NCI-H446 (cell line): ENCODE results near the gene ACTL8.

Source experiments
- DNase-seq, 2 experiments: peaks; one replicate each; lab custom pipeline; 2025; lab: John Stamatoyannopoulos, UW

ACTL8 gene, protein sequence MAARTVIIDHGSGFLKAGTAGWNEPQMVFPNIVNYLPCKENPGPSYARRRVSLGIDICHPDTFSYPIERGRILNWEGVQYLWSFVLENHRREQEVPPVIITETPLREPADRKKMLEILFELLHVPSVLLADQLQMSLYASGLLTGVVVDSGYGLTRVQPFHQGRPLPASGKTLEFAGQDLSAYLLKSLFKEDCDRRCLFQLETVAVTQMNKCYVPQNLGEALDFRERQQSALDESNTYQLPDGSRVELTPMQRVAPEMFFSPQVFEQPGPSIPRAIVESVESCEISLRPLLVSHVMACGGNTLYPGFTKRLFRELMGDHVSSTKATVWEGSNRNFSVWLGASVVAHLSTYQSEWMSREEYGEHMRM

DNA sequence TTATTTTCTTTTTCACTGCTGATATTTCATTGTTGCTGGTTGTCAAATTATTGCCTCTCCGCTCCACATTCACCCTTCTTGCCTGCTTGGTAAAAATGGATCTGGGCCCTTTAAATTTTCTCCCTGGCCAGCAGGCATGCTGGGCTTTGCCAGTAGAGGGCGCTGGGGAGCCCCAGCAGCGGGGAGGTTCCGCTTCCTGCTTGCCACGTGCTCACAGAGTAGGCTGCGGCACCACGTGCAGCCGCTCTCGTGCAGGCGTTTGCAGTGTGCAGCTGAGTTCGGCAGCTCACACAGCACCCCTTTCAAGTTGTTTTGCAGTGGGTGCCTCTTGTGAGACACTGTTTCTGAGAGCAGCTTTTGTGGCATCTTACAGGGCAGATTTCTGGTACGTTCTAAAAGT, at the start of gene ACTL8:
Gene ACTL8 (plus strand): TSS at position 214 of the 400 bp plus-strand sequence. CDS start 67,676 bp downstream, outside the sequence.
- no peak for DNase-seq

DNA sequence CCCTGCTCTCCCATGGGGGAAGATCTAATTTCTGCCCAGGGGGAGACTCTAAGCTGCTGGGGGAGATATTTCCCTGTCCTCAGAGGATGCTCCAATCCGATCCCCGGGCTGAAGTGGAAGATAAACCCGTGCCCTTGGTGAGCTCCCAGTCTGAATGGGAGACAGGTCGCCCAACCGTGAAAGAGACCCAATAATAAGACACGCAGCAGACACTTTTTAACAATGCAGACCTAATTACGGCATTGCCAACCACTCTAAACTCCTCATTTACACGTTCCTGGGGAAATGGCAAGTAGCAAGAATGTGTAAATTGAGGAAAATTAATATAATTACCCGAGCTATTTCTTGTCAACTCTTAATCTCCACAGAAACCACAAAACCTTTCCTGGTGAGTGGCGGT, 48.7 kb upstream of the ACTL8 start:
- no peak for DNase-seq

DNA sequence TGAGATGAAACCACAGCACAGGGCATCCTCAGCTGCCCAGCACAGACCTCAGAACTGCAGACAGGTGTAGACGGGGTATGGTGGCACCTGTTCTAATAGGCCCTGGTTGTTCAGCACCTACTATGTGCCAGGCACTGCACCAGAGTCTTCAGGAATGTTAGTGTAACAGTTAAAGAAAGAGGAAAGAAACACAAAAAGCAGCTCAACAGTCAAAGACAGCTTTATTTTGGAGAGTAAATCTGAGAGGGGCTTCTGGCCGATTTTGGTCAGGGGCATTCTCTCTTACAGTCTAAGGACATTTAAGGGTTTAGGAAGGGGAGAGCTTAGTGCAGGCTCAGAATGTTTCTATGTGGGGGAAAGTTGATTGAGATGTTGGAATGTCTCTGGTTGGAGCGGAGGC, 45.2 kb upstream of the ACTL8 start:
- no peak for DNase-seq

DNA sequence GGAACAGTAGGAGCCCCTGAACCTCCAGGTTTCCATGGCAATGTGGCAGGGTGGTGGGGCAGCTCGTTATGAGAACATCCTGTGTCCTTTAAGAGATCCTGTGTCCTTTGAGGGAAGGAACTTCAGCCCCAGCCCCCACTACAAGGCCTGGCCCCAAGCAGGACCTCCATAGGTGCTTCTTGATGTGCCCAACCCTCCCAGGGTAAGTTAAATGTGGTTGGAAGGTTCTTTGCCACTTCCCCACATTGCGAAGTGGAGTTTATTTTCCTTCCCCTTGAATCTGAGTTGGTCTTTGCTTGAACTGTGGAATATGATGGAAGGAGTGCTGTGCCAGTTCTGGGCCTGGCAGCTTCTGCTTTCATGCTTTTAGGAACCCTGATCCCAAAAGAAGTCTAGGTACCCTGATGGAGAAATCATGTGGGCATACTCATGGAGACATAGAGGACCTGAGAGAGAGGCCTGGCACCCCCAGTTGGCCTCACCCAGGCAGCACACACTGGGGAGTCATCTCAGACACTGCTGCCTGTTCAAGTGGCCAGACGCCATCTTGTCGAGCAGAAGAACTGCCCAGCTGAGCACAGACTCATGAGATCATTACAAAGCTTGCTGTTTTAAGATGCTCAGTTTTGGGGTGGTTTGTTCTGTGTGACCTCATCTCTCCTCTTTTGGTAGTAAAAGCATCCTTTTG, 44.1 kb upstream of the ACTL8 start:
- DNase-seq, result no peak

DNA sequence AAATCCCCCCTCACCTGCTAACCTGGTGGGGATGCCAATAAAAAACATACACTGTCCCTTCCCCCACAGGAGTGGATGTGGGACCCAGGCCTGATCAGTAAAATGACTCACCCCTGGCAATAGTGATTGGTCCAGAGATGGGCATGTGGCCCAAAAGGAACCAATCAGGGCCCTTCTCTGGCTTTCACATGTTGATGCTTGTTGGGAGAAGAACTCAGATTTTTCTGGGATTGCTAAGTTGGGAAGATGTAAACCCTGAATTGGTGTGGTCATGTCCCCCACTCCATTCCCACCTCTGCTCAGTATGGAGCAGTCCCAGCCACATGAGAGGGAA, 43.6 kb upstream of the ACTL8 start:
- no peak for DNase-seq

DNA sequence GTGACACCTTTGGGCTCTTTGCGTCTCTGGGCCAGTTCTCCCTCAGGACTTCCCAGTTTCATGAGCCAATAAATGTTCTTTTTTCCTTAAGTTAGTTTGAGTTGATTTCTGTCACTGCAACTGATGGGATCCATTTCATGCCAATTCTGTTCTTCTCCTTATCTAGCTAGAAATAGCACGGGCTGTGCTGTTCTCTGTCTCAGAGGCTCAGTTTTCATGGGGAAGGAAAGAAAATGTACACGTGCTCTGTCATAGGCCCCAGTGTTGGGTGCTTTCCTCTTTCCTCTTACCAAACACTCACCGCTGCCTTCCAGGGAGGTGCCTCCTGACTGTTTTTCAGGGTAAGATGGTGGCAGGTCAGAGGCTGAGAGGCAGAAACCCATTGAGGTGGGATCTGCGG, 43.2 kb upstream of the ACTL8 start:
- DNase-seq, result no peak

DNA sequence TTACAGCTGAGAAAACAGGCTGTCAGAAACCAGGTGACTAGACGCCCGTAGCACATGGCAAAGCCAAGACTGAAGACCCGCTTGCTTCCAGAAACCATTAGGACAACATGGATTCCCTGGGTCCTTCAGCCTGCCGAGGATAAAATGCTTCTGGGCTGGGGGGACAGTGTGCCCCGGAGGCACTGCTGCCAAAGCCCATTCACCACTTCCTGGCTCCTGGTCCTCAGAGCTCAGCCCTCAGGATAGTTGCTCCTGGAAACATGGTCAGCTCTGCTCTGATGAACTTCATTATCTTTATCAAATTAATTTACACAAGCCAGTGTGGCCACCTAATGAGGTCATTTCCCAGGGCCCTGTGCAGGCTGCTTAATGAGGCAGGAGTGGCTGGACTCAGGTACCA, 41.1 kb upstream of the ACTL8 start:
- DNase-seq, result no peak

DNA sequence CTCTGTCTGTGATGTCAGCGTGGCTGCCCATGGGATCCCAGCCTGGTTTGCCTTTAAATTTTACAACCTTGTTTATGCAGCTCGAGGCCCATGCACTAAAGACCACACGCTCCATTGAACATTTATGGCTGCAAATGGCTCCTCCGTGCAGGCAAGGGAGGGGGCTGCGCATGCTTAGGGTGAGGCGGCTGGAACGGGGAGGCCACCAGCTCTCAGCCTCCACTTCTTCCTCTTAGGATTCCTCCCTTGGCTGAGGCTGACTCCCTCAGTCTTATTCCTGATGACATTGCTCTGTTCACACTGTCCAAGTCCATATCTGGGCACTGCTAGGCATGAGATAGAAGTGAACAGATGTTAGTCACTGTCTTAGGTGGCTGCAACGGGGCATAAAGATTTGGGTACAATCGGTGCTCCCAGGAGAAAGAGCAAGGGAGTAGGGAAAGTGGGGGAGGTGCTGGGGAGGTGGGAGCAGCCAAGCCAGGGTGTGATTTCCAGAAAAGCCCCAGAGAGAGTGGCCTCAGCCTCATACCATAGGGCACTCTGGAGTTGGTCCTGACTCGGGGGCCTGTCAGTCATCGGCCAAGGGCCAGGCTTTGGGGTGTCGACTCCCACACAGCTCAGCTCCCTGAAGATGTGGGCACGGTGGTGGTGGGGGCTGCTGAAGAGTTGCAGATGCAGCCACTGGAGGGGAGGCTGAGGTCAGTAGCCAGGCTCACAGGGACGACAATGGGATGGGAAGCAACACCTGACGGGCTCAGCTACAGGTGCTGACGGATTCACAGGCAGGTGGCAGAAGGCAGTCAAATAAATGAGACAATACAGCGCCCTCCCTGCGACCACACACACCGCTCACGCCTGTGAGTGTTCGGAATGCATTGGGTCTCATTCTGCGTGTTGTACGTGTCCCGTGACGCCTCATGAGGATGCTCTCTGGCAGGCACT, 37.3 kb upstream of the ACTL8 start:
- no peak for DNase-seq

DNA sequence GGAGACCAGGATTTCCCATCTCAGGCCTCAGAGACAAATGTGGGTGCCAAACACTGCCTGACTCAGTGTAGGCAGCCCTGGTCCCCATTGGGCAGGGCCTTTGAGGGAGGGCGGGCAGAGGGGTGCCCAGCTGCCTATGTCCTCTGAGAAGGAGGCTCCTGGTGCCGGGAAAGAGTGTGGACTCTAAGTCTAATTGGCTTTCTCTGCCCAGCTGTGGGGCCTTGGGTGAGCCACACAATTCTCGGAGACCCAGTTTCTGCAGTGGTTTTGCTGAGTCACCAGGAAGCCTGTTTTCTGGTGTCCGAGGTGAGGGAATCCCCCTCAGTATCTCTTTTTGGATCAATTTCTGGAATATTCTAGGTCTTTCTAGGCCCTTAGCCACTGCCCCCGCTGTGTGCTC, 35.3 kb upstream of the ACTL8 start:
- no peak for DNase-seq

DNA sequence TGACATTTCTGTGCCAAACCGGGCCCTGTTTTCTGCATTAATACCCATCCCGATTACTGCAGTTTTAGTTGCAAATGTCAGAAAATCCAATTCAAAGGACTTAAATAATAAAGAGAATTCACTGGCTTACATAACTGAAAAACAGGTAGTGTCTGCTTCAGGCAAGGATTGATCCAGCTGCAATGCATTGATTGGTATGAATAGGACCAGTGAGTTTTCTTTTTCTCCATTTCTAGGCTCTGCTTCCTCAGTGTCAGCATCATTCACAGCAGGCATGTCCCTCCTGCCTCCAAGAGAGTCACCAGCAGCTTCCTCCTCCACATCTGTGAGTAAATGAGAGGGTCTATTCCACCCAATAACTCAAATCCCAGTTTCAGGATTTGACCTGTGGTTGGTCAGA, 33.7 kb upstream of the ACTL8 start:
- DNase-seq, result no peak

DNA sequence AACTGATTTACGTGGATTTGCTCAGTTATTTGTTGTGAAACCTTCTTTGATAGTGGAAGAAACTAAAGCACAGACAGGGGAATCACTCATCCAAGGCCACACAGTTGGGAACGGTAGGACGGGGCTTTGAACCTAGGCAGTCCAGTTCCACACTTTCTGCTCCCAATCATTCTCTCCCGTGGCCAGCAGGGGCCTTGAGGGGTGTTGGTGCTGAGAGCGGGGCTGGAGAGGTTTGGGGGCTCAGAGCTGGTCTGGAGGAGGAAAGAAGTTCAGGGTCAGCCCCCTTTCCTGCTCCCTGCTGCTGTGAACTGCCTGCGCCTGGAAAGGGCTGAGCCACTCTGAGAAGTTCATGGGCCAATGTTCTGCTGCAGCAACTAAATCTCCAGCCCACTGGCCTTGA, 31.4 kb upstream of the ACTL8 start:
- DNase-seq, result no peak

DNA sequence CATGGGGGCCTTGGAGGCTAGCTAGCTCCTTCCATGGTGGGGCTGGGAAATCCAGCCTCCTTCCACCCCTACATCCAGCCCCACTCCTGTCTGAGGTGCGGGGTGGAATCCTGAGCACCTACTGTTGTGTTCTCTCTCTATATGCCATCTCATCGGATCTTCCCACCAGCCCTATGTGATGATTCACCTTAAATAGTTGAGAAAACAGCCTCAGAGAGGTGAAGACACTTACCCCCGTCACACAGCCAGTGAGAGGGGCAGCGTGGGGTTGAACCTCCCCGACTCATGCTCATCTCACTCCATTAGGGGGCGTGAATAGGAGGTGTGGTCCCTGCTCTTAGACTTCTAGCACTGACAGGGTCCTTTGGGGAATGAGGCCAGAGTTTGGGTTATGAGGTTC, 31.0 kb upstream of the ACTL8 start:
- no peak for DNase-seq

DNA sequence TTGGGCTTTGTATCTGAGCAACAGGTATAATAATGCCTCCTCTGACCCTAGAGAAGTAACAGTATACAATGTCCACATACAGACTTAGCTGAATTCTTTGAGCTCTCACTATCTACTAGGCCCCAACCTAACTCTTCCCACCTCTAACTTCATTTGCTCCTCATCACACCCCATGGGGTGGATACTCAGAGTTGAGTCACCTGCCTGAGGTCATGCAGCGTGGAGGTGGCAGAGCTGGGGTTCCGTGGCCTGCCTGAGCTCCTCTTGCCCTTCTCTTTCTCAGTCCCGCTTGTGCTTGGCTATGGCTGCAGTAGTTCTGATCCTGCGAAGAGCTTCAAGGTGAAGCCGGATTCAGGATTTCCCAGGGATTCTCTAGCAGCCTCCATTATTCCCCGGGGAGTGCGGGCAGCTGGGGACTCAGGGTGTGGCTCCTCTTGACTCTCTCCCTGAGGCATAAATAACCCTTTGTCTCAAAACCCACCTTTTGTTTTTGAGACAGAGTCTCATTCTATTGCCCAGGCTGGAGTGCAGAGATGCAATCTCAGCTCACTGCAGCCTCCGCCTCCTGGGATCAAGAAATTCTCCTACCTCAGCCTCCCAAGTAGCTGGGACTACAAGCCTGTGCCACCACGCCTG, 29.9 kb upstream of the ACTL8 start:
- DNase-seq, result no peak

DNA sequence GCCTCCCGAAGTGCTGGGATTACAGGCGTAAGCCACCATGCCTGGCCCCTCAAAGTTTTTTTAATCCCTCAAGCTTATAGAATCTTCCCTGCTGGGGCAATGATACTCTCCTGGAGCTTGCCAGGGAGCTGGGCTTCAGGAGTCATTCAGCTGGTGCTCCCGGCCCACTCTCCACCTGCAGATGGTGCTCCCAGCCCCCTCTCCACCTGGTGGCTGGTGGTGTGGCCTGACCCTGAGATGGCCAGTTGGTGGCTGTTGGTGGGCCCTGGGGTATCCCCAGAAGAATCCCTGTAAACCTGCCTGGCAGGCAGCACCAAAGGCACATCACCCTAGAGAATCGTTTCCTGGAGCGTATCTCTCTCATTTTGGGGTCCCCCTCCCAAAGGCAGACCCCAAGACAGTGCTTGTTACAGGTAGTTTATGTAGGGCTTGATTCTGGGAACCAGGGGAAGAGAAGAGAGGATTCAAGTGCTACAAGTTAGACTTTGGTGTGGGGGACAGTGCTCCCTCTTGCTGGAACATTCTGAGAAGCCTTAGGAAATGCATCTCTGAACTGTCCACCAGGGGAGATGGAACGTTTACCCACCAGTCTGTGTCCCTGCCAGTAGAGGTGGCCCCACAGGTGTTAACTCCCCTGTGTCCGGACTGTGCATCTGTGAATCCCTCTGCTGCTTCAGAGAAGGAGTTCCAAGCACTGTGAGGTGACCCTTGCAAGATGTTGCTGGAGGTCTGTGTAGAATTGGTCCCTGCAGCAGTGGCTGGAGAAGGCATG, 29.1 kb upstream of the ACTL8 start:
- no peak for DNase-seq

DNA sequence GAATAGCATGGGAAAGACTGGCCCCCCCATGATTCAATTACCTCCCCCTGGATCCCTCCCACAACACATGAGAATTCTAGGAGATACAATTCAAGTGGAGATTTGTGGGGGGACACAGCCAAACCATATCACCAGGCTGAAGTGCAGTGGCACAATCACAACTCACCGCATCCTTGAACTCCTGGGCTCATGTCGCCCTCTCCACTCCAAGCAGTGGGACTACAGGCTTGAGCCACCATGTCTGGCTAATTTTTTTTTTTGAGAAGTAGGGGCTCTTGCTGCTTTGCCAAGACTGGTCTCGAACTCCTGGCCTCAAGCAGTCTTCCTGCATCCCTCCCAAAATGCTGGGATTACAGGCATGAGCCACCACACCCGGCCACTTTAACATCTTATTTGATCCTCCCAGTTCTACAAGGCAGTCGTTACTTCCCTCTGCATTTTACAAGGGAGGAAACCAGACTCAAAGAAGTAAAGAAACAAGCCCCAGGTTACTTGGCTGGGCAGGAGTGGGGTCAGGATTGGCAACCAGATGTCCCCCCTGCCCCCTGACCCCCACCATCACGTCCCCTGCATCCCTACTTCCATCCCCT, 26.9 kb upstream of the ACTL8 start:
- DNase-seq, result no peak

DNA sequence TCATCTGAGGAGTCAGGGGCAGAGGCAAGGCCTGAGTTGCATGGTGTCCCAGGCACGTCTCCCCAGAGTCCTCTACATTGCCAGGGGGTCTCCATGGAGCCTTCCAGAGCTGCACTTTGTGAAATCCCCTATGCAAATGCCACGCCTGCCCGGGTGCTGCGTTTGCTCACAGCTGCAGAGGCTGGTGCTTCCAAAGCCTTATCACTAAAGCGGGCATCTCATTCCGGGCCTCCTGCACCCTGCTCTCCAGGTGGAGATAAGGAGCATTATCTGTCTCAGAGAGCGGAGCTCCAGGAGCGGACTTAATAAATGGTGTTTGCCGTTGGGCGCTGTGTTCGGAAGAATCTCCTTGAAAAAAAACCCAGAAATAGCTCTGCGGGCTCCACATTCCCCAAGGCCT, 25.9 kb upstream of the ACTL8 start:
- no peak for DNase-seq

DNA sequence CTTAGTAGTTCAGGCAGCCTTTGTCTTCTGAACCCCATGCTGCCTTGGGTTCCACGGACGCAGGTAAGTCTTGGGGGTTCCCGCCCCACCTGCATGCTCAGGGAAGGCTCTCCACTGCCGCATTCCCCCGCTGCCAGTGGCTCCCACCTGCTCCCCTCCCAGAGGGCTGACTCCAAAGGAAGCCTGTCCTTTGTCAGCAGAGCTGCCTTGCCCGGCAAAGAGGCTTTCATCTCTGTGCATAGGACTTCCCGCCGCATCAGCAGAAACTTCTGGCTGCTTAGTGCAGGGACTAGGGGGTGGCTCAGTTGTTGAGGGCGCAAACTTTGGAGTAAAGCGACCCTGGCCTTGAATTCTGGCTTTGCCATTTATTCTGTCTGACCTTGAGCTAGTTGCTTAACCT, 25.2 kb upstream of the ACTL8 start:
- DNase-seq, result no peak

DNA sequence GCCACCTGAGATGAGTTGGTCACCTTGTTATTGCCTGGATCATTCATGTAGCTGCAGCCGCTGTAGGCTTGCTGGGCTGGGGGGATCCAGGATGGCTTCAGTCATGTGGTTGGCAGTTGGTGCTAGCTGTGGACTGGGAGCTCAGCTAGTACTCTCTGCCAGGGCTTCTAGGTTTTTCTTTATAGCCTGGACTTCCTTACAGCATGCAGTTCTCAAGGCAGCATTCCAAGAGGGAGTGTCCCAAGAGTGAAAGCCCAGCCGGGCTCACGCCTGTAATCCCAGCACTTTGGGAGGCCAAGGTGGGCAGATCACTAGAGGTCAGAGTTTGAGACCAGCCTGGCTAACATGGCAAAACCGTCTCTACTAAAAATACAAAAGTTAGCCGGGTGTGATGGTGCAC, 23.7 kb upstream of the ACTL8 start:
- DNase-seq, result no peak

DNA sequence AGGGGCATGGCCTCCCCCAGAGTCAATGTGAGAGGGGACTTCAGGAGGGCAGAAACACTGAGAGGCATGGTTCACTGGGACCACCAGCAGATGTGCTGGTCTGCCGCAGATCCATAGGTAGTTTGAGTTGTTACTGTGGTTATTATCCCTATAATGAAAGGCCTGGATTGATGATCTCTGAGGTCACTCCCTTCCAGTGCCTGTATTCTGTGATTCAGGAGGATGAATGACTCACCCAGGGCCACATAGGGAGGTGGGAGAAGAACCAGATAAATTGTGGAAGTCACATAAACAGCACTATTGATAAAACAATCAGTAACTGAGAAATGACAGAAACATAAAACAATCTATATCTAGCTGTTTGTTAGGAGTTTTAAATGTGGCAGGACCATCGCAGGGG, 22.7 kb upstream of the ACTL8 start:
- DNase-seq, result no peak

DNA sequence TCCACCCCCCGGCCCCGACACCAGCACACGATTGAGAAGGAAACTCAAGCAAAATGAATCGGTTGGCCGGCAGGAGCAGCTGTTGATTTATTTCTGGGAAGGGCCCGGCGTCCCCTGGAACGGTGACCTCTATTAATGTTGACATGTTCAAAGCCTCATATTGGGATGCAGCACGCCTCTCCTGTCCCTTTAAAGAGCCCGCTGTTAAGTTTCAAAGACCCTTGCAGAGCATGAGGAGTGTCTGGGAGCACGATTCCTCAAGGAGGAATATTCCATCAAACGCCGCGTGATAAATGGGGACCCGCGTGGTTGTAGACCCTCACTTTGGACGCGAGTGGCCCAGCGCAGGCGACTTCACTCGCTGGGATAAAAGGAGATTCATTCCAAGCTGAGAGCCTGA, 21.5 kb upstream of the ACTL8 start:
- DNase-seq, result no peak

DNA sequence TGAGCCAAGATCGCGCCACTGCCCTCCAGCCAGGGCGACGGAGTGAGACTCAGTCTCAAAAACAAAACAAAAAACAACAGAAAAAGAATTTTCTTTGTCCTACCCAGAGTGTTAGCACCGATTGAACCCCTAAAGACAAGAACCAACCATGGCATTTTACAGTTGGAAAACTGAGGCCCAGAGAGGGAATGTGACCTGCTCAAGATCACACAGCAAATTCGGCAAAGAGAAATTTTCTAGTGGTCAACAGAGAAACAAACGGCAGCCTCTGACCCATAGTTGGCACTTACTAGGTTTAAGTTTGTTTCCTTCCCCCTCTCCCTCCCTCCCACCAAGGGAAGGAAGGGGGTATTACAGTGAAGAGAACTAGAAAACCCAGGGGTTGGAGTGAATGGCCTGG, 20.5 kb upstream of the ACTL8 start:
- no peak for DNase-seq
